ENCODE results near the gene LCN15.
A peak's percentile ranks its signal among the peaks of the same experiment; 100 is the strongest.
"Not testable (repeated sequence)": the region's sequence is repeated elsewhere in the genome, so short reads cannot be mapped to it uniquely, and the experiment has no call there.

LCN15 gene

DNA sequence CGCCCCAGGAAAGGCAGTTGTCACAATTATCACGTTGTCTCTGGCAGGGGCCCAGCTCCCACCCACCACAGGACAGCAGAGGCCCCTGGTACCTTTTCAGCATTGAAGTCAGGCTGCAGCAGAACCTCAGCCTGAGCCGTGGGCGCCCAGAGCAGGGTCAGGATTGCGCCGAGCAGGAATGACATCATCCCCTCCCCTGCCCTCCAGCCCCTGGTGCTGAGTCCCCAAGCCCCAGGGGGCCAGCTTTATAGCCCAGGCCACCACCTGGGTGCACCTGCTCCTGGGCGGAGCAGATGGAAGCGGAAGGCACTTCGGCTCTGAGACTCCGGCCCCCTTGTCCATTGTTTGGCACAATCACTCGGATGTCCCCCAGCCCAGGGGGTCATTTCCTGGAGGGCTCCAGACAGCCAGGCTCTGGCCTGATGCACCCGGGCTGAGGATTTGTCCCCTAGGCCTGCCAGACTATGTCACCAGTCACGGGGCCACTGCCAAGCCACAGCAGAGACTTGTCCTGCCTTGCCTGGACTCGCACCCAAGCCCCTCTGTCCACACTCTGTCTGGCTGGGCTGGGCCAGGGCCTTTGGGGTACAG, at the start of gene LCN15:
LCN15 (minus strand) TSS at position 218 of the 591 bp plus-strand sequence; CDS start at position 188, 30 bp downstream.
- FAIRE-seq: no peak
- DNase-seq (ENCODE audit: insufficient read length, low spot score): no peak

GRCh38 chr9:136808806-136809158, 44.5 kb upstream of the LCN15 start:
- TF ChIP-seq POLR2A (IDR thresholded peaks at IDR 0.05; ENCODE audit: low read depth, low read length): no peak
- FAIRE-seq (no peak), DNase-seq (ENCODE audit: insufficient read length, low spot score) (peak; percentile 72)

More for the DNA sequence above, at the start of gene LCN15:
- TF ChIP-seq POLR2A (IDR thresholded peaks at IDR 0.05; ENCODE audit: low read depth, low read length): no peak

DNA sequence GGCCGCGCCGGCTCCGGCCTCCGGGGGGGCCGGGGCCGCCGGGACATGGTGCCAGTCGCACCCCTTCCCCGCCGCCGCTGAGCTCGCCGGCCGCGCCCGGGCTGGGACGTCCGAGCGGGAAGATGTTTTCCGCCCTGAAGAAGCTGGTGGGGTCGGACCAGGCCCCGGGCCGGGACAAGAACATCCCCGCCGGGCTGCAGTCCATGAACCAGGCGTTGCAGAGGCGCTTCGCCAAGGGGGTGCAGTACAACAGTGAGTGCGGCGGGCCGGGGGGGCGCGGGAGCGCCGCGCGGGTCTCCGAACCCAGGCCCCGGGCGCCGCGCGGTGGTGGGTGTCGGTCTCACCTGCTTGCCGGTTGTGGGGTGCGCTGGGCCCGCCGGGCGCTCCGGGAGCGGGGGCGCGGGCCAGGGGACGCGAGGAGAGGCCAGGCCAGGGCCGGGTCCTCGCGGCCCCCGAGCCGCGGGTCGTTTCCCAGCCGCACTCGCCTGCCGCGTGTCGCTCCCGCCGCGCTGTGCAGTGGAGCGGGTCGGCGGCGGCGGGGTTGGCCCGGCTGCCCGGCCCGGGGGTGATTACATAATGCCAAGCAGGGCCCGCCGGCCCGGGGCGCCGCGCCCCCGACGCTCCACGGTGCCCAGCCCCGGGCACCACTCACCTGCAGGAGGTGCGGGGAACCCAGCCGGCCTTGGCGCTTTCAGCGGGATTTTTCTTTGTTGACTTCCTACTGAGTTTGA, 43.9 kb upstream of the LCN15 start:
- DNase-seq (ENCODE audit: insufficient read length, low spot score) (peak; percentile 68), FAIRE-seq (no peak)
- TF ChIP-seq POLR2A (IDR thresholded peaks at IDR 0.05; ENCODE audit: low read depth, low read length): no peak

DNA sequence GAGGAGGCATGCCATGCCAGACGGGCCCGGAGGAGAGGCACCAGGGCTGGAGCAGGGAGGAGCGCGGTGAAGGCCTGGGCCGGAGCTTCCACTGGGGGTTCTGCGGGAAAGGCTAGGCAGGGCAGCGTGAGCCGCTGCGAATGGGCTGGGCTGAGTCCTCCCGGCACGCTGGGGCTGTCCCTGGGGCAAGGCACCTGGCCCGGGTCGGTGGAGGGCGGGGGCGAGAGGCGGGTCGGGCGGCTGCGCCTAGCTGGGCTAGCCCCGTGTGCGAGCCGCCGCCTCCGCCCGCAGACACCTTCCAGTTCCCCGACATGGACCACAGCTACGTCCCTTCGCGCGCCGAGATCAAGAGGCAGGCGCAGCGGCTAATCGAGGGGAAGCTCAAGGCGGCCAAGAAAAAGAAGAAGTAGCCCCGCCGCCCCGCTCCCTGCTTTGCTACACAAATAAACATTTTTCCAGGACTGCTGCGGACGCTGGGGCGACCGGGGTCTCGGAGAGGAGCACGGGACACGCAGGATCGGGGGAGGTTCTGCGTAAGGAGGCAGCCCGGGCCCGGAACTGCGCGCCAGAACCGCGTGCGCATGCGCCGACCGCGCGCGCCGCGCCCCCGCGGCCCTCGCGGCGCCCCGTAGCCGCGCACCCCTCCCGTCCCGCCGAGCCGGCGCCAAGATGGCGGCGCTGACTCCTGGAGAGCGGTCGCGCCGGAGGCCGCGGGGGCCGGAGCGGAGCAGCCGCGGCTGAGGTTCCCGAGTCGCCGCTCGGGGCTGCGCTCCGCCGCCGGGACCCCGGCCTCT, 43.2 kb upstream of the LCN15 start, which contains the start of gene RABL6:
RABL6 (plus strand) TSS at position 668 of the 794 bp plus-strand sequence. CDS start 249 bp downstream, outside the sequence.
- FAIRE-seq (no peak), DNase-seq (ENCODE audit: insufficient read length, low spot score) (peak; percentile 100)
- peak; percentile 86 for TF ChIP-seq POLR2A (IDR thresholded peaks at IDR 0.05; ENCODE audit: low read depth, low read length)

GRCh38 chr9:136806631-136807201, 42.4 kb upstream of the LCN15 start:
- TF ChIP-seq POLR2A (IDR thresholded peaks at IDR 0.05; ENCODE audit: low read depth, low read length): no peak
- FAIRE-seq (no peak), DNase-seq (ENCODE audit: insufficient read length, low spot score) (no peak)

DNA sequence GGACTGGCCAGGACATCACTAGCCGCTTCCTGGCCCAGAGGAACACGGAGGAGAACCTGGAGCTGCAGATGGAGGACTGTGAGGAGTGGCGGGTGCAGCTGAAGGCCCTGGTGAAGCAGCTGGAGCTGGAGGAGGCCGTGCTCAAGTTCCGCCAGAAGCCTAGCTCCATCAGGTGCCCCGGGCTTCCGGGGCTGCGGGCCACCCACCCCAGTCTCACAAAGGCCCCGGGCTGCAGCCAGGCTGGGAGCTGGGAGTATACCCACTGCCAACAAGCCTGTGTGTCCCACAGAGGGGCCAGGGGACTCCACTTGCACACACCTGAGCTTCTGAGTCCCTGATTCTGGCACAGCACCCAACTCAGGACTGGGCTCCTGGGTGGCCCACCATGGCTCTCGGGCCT, 41.7 kb upstream of the LCN15 start:
- DNase-seq (ENCODE audit: insufficient read length, low spot score): no peak
- FAIRE-seq: no peak
- TF ChIP-seq POLR2A (IDR thresholded peaks at IDR 0.05; ENCODE audit: low read depth, low read length): no peak

- FAIRE-seq: no peak
- DNase-seq (ENCODE audit: insufficient read length, low spot score): no peak
- TF ChIP-seq POLR2A (IDR thresholded peaks at IDR 0.05; ENCODE audit: low read depth, low read length): no peak
Observed at GRCh38 chr9:136805207-136805740, 41.0 kb upstream of the LCN15 start.

DNA sequence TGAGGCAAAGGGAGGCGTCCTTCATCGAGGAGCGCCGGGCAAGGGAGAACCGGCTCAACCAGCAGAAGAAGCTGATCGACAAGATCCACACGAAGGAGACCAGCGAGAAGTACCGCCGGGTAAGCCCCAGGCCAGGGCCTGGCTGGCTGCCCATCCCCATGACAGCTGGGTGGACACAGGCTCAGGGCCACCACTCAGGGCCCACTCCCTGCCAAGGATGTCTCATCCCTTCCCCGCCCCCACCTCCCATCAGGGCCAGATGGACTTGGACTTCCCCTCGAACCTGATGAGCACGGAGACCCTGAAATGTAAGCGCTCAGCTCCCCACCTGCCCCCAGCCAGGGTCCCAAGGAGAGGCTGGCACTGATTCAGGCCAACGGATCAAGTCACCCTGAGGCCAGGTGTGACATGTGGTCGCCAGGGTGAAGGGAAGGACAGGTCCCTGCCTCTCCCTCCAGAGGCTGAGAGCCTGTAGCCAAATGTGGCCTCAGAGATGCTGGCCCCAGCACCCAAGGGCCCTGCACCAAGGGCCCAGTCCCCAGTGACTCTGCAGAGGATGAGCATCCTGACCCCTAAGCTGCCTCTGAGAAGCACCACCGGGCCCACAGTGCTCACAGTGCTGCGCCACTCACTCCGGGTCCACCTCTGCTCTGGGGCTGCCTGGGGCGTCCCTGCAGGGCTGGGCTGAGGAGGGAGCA, 40.3 kb upstream of the LCN15 start:
- no peak for FAIRE-seq
- TF ChIP-seq POLR2A (IDR thresholded peaks at IDR 0.05; ENCODE audit: low read depth, low read length): no peak
- DNase-seq (ENCODE audit: insufficient read length, low spot score): no peak

DNA sequence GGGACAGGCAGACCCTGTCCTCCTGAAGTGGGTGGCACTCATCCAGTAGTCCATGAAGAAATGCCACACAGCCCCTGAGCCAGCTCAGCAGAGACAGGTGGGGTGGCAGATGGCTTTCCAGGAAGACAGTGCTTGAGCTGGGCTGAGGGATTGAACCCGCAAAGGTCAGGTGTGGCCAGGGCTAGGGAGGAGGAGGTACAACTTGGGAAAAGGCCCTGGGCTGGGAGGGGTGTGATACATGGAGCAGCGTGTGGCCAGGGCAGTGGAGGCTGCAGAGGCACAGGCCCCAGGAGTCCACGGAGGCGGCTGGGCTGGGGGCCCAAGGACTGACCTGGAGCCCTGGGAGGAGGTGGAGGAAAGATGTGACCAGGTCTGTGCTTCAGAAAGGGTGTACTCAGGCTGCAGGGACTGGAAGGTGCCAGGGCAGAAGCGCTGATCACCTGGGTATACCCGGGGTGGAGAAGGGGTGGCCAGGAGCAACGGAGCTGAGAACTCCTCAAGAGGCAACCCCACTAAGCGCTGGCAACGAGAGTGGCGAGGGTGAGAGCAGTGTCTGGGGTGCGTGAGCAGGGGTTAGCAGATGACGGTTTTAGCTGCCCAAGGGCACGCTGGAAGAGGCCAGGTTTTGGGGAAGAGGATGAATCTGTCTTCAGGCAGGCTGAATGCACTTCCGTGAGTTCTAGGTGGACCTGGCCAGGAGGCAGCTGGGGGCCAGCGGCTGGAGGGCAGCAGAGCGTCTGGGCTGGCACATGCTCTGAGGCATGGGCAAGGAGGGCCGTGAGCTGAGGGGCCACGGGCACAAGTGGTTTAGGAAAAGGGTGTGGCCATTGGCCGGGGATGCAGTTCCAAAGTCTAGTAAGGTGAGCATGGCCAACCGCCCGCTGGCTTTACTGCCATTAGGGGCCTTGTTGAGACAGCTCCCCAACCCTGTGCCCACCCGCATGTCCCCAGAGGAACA, 39.5 kb upstream of the LCN15 start:
- no peak for TF ChIP-seq POLR2A (IDR thresholded peaks at IDR 0.05; ENCODE audit: low read depth, low read length)
- no peak for FAIRE-seq
- no peak for DNase-seq (ENCODE audit: insufficient read length, low spot score)

DNA sequence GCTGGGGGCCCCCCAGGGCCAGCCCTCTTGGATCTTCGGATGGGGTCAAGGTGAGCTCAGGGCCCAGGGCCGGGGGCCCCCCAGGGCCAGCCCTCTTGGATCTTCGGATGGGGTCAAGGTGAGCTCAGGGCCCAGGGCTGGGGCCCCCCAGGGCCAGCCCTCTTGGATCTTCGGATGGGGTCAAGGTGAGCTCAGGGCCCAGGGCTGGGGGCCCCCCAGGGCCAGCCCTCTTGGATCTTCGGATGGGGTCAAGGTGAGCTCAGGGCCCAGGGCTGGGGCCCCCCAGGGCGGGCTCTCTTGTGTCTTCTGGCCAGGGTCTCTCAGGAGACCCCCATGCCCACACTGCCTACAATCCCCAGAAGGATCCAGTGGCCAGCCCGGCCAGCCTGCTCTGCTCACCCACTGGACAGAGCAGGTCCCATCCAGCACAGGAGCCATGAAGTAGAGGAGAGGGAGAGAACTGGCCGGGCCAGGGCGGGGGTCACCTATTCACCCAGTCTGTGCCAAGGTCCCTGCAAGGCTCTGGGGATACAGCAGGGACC, 38.8 kb upstream of the LCN15 start:
- FAIRE-seq; DNase-seq (ENCODE audit: insufficient read length, low spot score): not testable (repeated sequence)

GRCh38 chr9:136802321-136802720, 38.0 kb upstream of the LCN15 start:
- FAIRE-seq (no peak), DNase-seq (ENCODE audit: insufficient read length, low spot score) (no peak)
- no peak for TF ChIP-seq POLR2A (IDR thresholded peaks at IDR 0.05; ENCODE audit: low read depth, low read length)

Data from H54 (cell line).